Epithelial cell of esophagus (primary cell): ENCODE measurements around the gene SLC25A48.

Experiments used
- DNase-seq: peaks from one replicate; pipeline ENCODE4 v3.0.0; 2010; ENCODE audit warnings: low read depth
- H3K4me3 ChIP-seq: 2 replicates; pipeline ENCODE4 v1.5.1; 2011; ENCODE audit warnings: mild to moderate bottlenecking, low read length, control low read depth
- TF ChIP-seq, protein P1 (sequence below): IDR thresholded peaks from 2 replicates; pipeline ENCODE4 v1.5.1; 2011; ENCODE audit warnings: low read depth, mild to moderate bottlenecking, low read length, control low read depth, inconsistent platforms; ENCODE audit not compliant: insufficient read depth; ENCODE audit errors: missing control alignments

SLC25A48 gene

DNA sequence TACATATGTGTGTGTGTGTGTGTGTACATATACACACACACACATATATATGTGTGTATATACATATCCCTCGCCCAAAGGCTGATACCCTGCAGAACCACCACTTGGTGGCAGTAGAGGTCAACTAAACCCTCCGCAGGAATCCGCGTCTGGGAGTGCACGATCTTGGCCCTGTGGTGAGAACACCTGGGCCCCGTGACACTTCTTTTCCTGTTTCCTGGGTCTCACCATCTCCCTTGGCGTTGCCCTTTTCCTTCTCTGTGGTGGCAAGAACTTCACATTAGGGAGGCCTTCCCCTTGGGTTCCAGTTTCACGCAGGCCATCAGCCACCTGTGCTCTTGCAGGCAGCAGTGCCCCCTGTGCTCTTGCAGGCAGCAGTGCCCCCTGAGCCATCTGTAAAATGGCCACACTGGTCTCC, 53.0 kb downstream of the SLC25A48 start:
- TF ChIP-seq, protein P1, sequence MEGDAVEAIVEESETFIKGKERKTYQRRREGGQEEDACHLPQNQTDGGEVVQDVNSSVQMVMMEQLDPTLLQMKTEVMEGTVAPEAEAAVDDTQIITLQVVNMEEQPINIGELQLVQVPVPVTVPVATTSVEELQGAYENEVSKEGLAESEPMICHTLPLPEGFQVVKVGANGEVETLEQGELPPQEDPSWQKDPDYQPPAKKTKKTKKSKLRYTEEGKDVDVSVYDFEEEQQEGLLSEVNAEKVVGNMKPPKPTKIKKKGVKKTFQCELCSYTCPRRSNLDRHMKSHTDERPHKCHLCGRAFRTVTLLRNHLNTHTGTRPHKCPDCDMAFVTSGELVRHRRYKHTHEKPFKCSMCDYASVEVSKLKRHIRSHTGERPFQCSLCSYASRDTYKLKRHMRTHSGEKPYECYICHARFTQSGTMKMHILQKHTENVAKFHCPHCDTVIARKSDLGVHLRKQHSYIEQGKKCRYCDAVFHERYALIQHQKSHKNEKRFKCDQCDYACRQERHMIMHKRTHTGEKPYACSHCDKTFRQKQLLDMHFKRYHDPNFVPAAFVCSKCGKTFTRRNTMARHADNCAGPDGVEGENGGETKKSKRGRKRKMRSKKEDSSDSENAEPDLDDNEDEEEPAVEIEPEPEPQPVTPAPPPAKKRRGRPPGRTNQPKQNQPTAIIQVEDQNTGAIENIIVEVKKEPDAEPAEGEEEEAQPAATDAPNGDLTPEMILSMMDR: peak; percentile 89
- H3K4me3 ChIP-seq: no peak overlapping the region
- peak; percentile 82 for DNase-seq

DNA sequence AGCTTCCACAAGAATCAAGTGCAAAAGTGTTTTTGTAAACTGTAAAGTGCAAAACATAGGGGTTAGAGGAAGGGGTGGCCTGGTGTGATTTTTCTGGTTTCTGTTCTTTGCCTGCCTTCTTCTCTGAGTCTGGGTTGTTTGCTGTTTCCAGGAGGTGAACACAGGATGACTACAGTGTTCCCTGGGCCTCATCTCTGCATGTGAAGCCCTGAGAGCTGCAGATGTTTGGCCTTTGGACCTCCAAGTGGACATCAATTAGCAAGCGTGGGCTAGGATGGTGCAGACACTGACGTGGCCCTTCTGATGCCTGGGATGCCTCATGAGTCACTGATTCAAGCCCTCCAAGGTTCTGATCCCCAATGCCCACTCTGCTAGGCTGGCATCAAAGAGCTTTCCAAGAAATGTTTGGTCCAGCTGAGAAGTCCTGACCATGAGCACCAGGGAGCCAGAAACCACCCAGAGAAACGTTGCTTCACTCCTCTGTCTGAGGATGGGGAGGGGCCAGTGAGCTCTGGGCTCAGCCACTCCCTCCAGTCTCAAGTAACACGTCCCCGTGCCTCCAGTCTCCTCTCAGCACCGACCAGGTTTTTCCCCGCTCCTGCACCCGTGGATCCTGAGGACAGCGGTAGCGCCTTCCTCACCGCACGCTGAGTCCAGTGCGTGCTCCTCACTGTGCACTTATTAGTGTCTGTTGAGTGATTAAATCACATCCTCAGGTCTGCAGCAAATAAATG, 53.6 kb downstream of the SLC25A48 start:
- peak; percentile 50 for DNase-seq
- no peak overlapping the region for H3K4me3 ChIP-seq
- TF ChIP-seq, protein P1: no peak

DNA sequence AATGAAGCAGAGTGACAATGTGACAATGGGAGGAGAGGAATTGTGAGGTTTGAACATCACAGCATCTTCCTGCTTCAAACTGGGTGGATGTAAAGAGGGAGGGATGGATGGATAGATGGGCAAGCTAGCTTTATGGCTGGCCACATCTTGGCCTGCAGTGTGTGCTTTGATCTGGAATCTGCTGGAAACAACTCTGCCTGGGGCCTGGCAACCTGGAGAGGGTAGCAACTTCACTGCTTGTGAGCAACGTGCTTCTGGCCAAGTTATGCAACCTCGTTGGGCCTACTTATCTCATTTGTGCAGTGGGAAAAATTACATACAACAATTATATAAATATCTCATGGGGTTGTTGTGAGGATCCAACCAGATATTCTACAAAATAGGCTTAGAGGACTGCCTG, 55.8 kb downstream of the SLC25A48 start:
- no peak for DNase-seq

DNA sequence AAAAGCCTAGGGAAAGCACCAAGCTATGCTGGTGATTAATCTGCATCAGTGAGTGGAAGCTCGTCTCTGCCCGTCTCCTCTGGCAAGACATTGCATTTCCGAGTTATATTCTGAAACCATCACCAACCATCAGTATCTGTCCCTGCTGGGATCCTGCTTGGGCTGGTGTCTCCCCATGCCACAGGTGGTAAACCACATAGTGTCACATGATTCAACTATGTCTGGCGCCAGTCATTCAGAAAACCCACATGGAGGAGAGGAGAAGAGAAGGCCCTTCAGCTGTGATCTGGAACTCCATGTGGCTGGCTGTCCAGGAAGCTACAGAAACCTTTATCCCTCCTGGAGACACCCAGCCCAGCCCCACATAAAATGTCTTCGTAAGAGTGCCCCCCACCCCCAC, 56.4 kb downstream of the SLC25A48 start:
- H3K4me3 ChIP-seq: no peak overlapping the region
- TF ChIP-seq, protein P1: no peak
- DNase-seq: no peak

More for the DNA sequence above, 55.8 kb downstream of the SLC25A48 start:
- TF ChIP-seq, protein P1: no peak
- H3K4me3 ChIP-seq: no peak overlapping the region

DNA sequence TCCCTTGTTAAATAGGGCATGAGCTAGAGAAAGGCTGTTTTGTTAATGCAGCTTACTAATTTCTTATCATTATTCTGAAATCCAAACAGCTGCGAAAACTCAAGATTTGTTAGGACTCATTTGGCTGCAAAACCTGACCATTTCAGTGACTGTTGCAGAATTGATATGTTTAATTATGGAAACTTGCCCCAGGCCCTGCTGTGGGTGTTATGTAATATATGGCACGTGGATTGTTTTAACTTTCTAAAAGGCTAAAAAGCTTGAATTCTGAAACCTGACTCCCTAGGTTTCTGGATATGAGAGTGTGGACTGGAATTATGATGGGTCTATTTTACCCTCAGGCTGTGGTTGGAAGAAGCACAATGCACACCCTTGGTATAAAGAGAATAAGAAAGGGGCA, 56.8 kb downstream of the SLC25A48 start:
- TF ChIP-seq, protein P1: no peak
- DNase-seq: no peak
- H3K4me3 ChIP-seq: no peak overlapping the region

DNA sequence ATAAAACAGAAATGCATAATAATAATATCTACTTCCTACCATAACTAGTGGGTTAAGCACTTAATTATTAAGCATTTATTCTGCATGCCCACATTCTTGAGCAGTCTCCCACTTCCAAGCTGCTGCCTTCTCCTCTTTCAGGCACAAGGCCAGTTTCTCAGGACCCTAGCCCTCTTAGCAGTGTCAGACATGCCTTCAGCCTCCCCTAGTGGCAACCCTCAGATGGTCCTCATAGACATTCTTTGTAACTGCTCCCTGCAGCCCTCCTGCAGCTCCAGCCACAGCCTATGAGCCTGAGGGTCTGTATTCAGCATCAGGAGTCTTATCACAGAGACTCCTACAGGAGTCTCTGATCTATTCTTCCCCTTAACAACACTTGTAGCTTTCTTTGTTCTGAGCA, 57.3 kb downstream of the SLC25A48 start:
- no peak for DNase-seq
- TF ChIP-seq, protein P1: no peak
- no peak overlapping the region for H3K4me3 ChIP-seq

DNA sequence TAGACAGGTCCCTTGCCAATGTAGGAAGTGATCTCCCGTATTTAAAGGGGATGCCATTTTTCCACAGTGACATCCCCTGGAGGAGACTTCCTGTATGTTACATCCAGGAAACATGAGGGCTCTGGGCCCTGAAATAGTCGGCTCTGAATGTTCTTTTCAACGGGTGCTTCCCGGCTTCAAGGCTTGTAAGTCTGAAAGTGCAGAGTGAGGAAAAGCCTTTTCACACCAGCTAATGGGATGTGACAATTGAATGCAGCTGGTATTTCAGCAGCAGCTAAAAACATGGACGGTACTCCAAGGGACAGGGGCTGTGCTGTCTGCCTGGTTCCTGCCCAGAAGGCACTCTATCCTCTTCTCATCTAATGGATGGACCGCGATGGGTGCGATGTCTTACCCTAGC, 59.8 kb downstream of the SLC25A48 start:
- DNase-seq: no peak
- no peak overlapping the region for H3K4me3 ChIP-seq
- TF ChIP-seq, protein P1: no peak
